B cell (primary cell): ENCODE measurements around the gene SLC22A13. TPM values are rescaled to one million over a fixed set of nuclear protein-coding genes. Genes with fewer than 3 reads are reported as not detected.

ENCODE experiments used
- ATAC-seq: fragments of 200-7000 bp; cut with Tn5 transposase; one replicate; pipeline ENCODE4 v1.10.0; 2021; ENCODE audit warnings: low read depth, mild to moderate bottlenecking, moderate number of reproducible peaks, moderate library complexity
- CTCF ChIA-PET: fragments of 350-600 bp; sonication (Branson Sonifier 250); formaldehyde crosslinking; loops from one replicate; lab custom pipeline; 2021; ENCODE audit warnings: antibody characterized with exemption, inconsistent platforms; lab: Charles Lee
- POLR2A ChIA-PET: fragments of 350-600 bp; sonication (Branson Sonifier 250); formaldehyde crosslinking; loops from one replicate; lab custom pipeline; 2021; ENCODE audit warnings: antibody characterized with exemption; lab: Charles Lee
- DNase-seq: peaks from one replicate; pipeline ENCODE4 v3.0.0; 2013
- H2AFZ ChIP-seq: 2 replicates; pipeline ENCODE4 v1.6.1; 2012; ENCODE audit warnings: mild to moderate bottlenecking, low read depth, low read length; ENCODE audit not compliant: insufficient read depth, poor library complexity, severe bottlenecking
- H3K27ac ChIP-seq, 2 donors: 1 replicate in 1 of 2; 2 replicates in 1 of 2; pipeline ENCODE4 v1.5.1; 2012 to 2013; ENCODE audit warnings: low read length in 2 of 2, mild to moderate bottlenecking in 2 of 2, moderate library complexity in 1 of 2
- H3K27me3 ChIP-seq, 4 experiments: fragments of 200-600 bp in 1 of 4; sonication (generic) in 1 of 4; replicated peaks in 1 of 4; 1 replicate in 2 of 4; 2 replicates in 2 of 4; pipeline versions ENCODE4 v1.6.1 to v1.7.0; 2013 to 2016; ENCODE audit warnings: low read length in 3 of 4, mild to moderate bottlenecking in 2 of 4, mixed read lengths in 1 of 4, moderate library complexity in 1 of 4; ENCODE audit not compliant: insufficient read depth in 4 of 4, control insufficient read depth in 3 of 4; ENCODE audit errors: control extremely low read depth in 1 of 4
- H3K36me3 ChIP-seq, 2 experiments: replicated peaks in 1 of 2; 1 replicate in 1 of 2; 2 replicates in 1 of 2; pipeline versions ENCODE4 v1.6.1 to v1.7.1; 2013; ENCODE audit warnings: low read length in 1 of 2; ENCODE audit not compliant: insufficient read depth in 2 of 2, control insufficient read depth in 1 of 2; ENCODE audit errors: control extremely low read depth in 1 of 2, extremely low read depth in 1 of 2
- H3K4me1 ChIP-seq, 2 donors: fragments of 200-600 bp in 1 of 2; sonication (generic) in 1 of 2; 1 replicate in 1 of 2; 2 replicates in 1 of 2; pipeline versions ENCODE4 v1.5.1 to v1.6.1; 2013 to 2017; ENCODE audit warnings: low read length in 2 of 2; ENCODE audit not compliant: control insufficient read depth in 2 of 2, insufficient read depth in 2 of 2
- H3K4me2 ChIP-seq: replicated peaks from 2 replicates; pipeline ENCODE3; 2012; ENCODE audit warnings: mild to moderate bottlenecking, low read depth, low read length; ENCODE audit not compliant: poor library complexity, severe bottlenecking
- H3K4me3 ChIP-seq, 5 experiments: fragments of 200-600 bp in 1 of 5; sonication (generic) in 1 of 5; 1 replicate in 3 of 5; 2 replicates in 2 of 5; pipeline versions ENCODE4 v1.5.1 to v1.7.0; 2011 to 2016; ENCODE audit warnings: low read length in 4 of 5, mild to moderate bottlenecking in 4 of 5, low read depth in 2 of 5, control low read depth in 1 of 5, moderate library complexity in 1 of 5; ENCODE audit not compliant: insufficient read depth in 1 of 5; ENCODE audit errors: control extremely low read depth in 1 of 5, extremely low read depth in 1 of 5
- H3K79me2 ChIP-seq: fragments of 200-600 bp; sonication (generic); one replicate; pipeline ENCODE4 v1.6.0; 2016; ENCODE audit warnings: low read length; ENCODE audit not compliant: control insufficient read depth, insufficient read depth
- H3K9ac ChIP-seq: fragments of 200-600 bp; sonication (generic); 2 replicates; pipeline ENCODE4 v1.6.1; 2017; ENCODE audit warnings: mild to moderate bottlenecking, low read length, moderate library complexity
- H3K9me3 ChIP-seq, 3 donors: one replicate each; pipeline versions ENCODE4 v1.6.1 to v1.7.1; 2013; ENCODE audit warnings: low read length in 2 of 3; ENCODE audit not compliant: control insufficient read depth in 2 of 3, insufficient read depth in 1 of 3; ENCODE audit errors: control extremely low read depth in 1 of 3
- H4K20me1 ChIP-seq: 2 replicates; pipeline ENCODE4 v1.6.0; 2012; ENCODE audit warnings: mild to moderate bottlenecking, low read length; ENCODE audit not compliant: insufficient read depth, control insufficient read depth, poor library complexity, severe bottlenecking
- H3K27ac Mint-ChIP-seq: one replicate; pipeline ENCODE4 v1.8.0; 2021; ENCODE audit warnings: mixed read lengths
- H3K27me3 Mint-ChIP-seq: one replicate; pipeline ENCODE4 v1.8.0; 2021; ENCODE audit warnings: mixed read lengths
- H3K4me1 Mint-ChIP-seq: one replicate; pipeline ENCODE4 v1.8.0; 2021; ENCODE audit warnings: mixed read lengths
- H3K4me3 Mint-ChIP-seq: one replicate; pipeline ENCODE4 v1.8.0; 2021; ENCODE audit warnings: mixed read lengths
- H3K9me3 Mint-ChIP-seq: one replicate; pipeline ENCODE4 v1.8.0; 2022; ENCODE audit warnings: mixed read lengths; ENCODE audit not compliant: insufficient read depth
- CTCF ChIP-seq: fragments of 200-600 bp; IDR thresholded peaks from one replicate; pipeline ENCODE4 v1.8.0; 2022; ENCODE audit warnings: antibody characterized with exemption, mild to moderate bottlenecking
- EZH2 ChIP-seq: IDR thresholded peaks from 2 replicates; pipeline ENCODE4 v1.6.1; 2012; ENCODE audit warnings: borderline replicate concordance, low read depth, mild to moderate bottlenecking, moderate library complexity, low read length; ENCODE audit not compliant: insufficient read depth, poor library complexity, severe bottlenecking
- WGBS: methylation state at CpG from one replicate; pipeline ENCODE4 v1.1.5; 2013; ENCODE audit warnings: missing lambda C conversion rate; ENCODE audit not compliant: insufficient coverage; 5-methylcytosine and 5-hydroxymethylcytosine counted together
- intact Hi-C: fragments of 100-400 bp; cut with micrococcal nuclease; formaldehyde crosslinking; loops from one replicate; pipeline ENCODE4 v1.10.0; 2022
- polyA plus RNA-seq: library from polyadenylated mRNA; depleted of rRNA; stranded (reverse); fragments of >200 nt; gene quantifications from 2 replicates; pipeline ENCODE4 v1.2.3, GENCODE V29; 2012
- total RNA-seq, 2 donors: library from RNA; stranded (reverse); fragments of 120-200 nt in 1 of 2; gene quantifications; 1 replicate in 1 of 2; 2 replicates in 1 of 2; pipeline versions ENCODE4 v1.2.3 to v1.2.4, GENCODE V29; 2013 to 2022

SLC22A13 gene
- total and polyA plus RNA-seq, 2 donors (not counting 1 experiment from before 2014, with no cell fraction given): 0.31 to 0.91 TPM

GRCh38 chr3:38245930-38246329 lies 19.7 kb upstream of the SLC22A13 start:
- POLR2A ChIA-PET: no interaction called here
- CTCF ChIA-PET: no interaction called here

DNA sequence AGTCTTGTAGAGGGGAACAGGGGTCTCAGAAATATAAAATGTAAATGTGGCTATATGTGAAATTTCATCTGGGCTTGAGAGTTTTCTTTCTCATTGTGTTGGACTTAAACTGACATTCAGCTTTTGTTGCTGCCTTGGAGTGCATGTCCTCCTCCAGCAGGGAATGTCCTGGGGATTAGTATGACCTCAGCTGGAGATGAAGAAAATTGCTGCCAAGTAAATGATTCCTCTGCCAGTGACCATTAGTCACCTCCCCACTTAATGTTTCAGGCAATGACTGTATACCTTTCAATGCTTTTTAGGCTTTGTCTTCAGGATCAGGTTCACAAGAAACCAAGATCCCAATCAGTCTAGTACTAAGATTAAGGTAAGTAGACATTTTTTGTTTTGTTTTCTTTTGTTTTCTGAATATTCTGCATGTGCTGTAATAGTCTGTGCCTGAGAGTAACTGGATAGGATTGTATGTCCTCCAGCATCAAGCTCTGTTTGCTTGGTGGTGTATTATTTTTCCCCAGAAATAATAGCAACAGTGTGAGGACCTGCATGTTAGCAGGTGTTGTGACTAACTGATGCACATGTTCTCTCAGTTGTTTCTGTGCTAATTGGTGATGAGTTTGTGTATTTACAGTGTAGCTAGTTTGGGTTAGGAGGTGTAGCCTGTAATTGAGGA lies 18.1 kb upstream of the SLC22A13 start:
- H3K4me3 ChIP-seq: no peak overlapping the region
- no peak overlapping the region for H3K4me3 Mint-ChIP-seq
- H3K36me3 ChIP-seq: peaks cover 3 to 59% of the 10 kb centered on the region in 2 experiments
- no peaks in the 10 kb centered on the region for H3K4me1 Mint-ChIP-seq
- no peaks in the 10 kb centered on the region for H3K79me2 ChIP-seq
- H3K27me3 Mint-ChIP-seq: no peaks in the 10 kb centered on the region
- H3K27me3 ChIP-seq: no peaks in the 10 kb centered on the region
- H3K4me1 ChIP-seq: no peaks in the 10 kb centered on the region
- no peak overlapping the region for H3K4me2 ChIP-seq
- H2AFZ ChIP-seq: no peak overlapping the region
- H4K20me1 ChIP-seq: no peaks in the 10 kb centered on the region
- H3K9ac ChIP-seq: no peak overlapping the region
- ChIA-PET POLR2A (no interaction called here), CTCF (no interaction called here)
- no peaks in the 10 kb centered on the region for H3K9me3 Mint-ChIP-seq
- ATAC-seq (no peak), DNase-seq (no peak)
- no peak overlapping the region for H3K27ac ChIP-seq
- TF ChIP-seq EZH2 (no peak), CTCF (no peak)
- intact Hi-C loops: no loop called here
- no peaks in the 10 kb centered on the region for H3K9me3 ChIP-seq
- no peak overlapping the region for H3K27ac Mint-ChIP-seq

More at GRCh38 chr3:38245930-38246329, 19.7 kb upstream of the SLC22A13 start:
- H3K4me2 ChIP-seq: no peak overlapping the region
- no peaks in the 10 kb centered on the region for H3K27me3 ChIP-seq
- DNase-seq (no peak), ATAC-seq (no peak)
- H3K27ac ChIP-seq: no peak overlapping the region
- H3K27ac Mint-ChIP-seq: no peak overlapping the region
- no peak overlapping the region for H2AFZ ChIP-seq
- no peak overlapping the region for H3K4me3 Mint-ChIP-seq
- no peaks in the 10 kb centered on the region for H3K4me1 ChIP-seq
- H3K4me1 Mint-ChIP-seq: no peaks in the 10 kb centered on the region
- intact Hi-C loops: no loop called here
- peaks cover 1 to 50% of the 10 kb centered on the region in 2 experiments for H3K36me3 ChIP-seq
- no peak for TF ChIP-seq CTCF
- TF ChIP-seq EZH2: no peak
- no peaks in the 10 kb centered on the region for H3K79me2 ChIP-seq
- 100% methylated on average over 1 of the region's 4 CpGs for WGBS
- H3K9ac ChIP-seq: no peak overlapping the region
- no peaks in the 10 kb centered on the region for H4K20me1 ChIP-seq
- no peaks in the 10 kb centered on the region for H3K9me3 Mint-ChIP-seq
- no peak overlapping the region for H3K4me3 ChIP-seq
- H3K9me3 ChIP-seq: no peaks in the 10 kb centered on the region
- no peaks in the 10 kb centered on the region for H3K27me3 Mint-ChIP-seq
